Lower leg skin (tissue), 3 donors: ENCODE measurements around the gene DTYMK.

Experiments
- CTCF ChIP-seq, 3 donors: fragments of 450-650 bp; IDR thresholded peaks; one replicate each; pipeline ENCODE4 v1.5.1; 2016; ENCODE audit warnings: antibody characterized with exemption in 3 of 3, mild to moderate bottlenecking in 3 of 3, moderate library complexity in 2 of 3
- POLR2A ChIP-seq, 2 donors: fragments of 450-650 bp; IDR thresholded peaks; one replicate each; pipeline ENCODE4 v1.6.1; 2016 to 2017; ENCODE audit warnings: antibody characterized with exemption in 2 of 2, mild to moderate bottlenecking in 1 of 2, moderate library complexity in 1 of 2

DNA sequence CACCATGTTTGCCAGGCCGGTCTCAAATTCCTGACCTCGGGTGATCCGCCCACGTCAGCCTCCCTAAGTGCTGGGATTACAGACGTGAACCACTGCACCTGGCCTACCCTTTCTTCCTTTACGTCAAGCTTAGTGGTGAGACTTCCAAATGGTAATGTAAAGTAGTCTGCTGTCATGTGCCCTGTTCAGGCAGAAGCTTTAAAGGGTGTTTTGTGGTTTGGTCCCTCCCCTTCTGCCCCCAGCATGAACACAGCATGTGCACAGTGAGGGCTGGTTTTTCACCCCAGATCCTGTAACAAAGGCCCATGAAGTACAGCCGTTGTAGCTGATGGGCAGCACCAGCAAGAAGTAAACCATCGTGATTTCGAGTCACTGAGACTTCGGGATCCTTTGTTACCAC lies 2.7 kb upstream of the DTYMK start:
- TF ChIP-seq CTCF (IDR thresholded peaks at IDR 0.05): no peak
- TF ChIP-seq POLR2A (IDR thresholded peaks at IDR 0.05): no peak
